ENCODE measurements around the gene SEMG2. TPM values are rescaled to one million over a fixed set of nuclear protein-coding genes. Genes with fewer than 3 reads are reported as not detected.

Gene SEMG2
- total and polyA plus RNA-seq, 12 donors, result not detected

DNA sequence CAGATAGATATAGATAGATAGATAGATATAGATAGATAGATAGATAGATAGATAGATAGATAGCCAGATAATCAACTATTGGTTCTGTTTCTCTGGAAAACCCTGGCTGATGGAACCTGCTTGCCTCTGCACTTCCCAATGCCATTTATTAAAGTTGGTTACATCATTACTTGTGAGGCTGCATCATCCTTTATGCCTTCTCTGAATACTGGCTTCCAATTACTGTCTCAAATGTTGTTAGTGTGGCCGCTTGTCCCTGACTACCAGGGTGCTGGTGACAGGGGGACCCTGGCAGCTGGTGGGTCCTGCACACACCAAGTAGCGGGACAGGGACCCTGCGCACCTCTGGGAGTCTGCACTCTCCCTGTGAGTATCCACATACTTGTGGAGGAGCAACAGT, 37.1 kb downstream of the SEMG2 start:
- Histone ChIP-seq H3K4me1 (replicated peaks in 1 of 2) (no peaks in the 10 kb centered on the region), H3K27me3 (peaks cover 21% of the 10 kb centered on the region), H3K4me3 (no peak overlapping the region), H3K27ac (no peak overlapping the region), H3K36me3 (replicated peaks in 1 of 2) (no peaks in the 10 kb centered on the region), H3K9me3 (replicated peaks in 1 of 3) (no peaks in the 10 kb centered on the region)
- DNase-seq, result no peak
- 80 to 95% (median 90%) methylated on average over 3 of the region's 3 CpGs for WGBS, 4 donors
- TF ChIP-seq POLR2A (IDR thresholded peaks at IDR 0.05), result no peak
- TF ChIP-seq, protein P1, sequence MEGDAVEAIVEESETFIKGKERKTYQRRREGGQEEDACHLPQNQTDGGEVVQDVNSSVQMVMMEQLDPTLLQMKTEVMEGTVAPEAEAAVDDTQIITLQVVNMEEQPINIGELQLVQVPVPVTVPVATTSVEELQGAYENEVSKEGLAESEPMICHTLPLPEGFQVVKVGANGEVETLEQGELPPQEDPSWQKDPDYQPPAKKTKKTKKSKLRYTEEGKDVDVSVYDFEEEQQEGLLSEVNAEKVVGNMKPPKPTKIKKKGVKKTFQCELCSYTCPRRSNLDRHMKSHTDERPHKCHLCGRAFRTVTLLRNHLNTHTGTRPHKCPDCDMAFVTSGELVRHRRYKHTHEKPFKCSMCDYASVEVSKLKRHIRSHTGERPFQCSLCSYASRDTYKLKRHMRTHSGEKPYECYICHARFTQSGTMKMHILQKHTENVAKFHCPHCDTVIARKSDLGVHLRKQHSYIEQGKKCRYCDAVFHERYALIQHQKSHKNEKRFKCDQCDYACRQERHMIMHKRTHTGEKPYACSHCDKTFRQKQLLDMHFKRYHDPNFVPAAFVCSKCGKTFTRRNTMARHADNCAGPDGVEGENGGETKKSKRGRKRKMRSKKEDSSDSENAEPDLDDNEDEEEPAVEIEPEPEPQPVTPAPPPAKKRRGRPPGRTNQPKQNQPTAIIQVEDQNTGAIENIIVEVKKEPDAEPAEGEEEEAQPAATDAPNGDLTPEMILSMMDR (IDR thresholded peaks at IDR 0.05), result no peak
- intact Hi-C loops (cut with DNase I), result no loop called here

DNA sequence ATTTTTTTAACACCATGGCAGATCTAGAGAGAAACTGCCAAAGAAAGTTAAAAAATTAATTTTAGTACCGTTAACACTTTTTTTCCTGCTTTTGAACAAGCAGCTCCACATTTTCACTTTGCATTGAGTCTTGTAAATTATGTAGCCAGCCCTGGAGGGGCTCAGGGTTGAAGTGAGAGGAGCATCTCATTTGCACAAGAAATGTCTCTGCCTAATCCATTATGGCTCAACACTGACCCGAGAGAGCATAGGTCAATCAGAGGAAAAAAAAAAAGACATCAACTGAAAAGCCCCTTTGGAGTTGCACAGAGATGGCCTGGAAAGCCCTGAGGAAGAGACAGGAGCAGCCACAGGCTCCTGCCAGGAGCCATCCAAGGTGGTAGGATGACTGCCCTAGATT, 37.5 kb downstream of the SEMG2 start:
- H3K4me3 ChIP-seq, result no peak overlapping the region
- no peak overlapping the region for H3K27ac ChIP-seq
- H3K9me3 ChIP-seq (replicated peaks in 1 of 3), result no peaks in the 10 kb centered on the region
- 30 to 38% (median 36%) methylated on average over 2 of the region's 2 CpGs for WGBS, 4 donors
- DNase-seq, result no peak
- intact Hi-C loops (cut with DNase I), result no loop called here
- no peaks in the 10 kb centered on the region for H3K36me3 ChIP-seq (replicated peaks in 1 of 2)
- peaks cover 20% of the 10 kb centered on the region for H3K27me3 ChIP-seq
- H3K4me1 ChIP-seq (replicated peaks in 1 of 2), result no peaks in the 10 kb centered on the region
- TF ChIP-seq, protein P1 (IDR thresholded peaks at IDR 0.05), result no peak
- no peak for TF ChIP-seq POLR2A (IDR thresholded peaks at IDR 0.05)

DNA sequence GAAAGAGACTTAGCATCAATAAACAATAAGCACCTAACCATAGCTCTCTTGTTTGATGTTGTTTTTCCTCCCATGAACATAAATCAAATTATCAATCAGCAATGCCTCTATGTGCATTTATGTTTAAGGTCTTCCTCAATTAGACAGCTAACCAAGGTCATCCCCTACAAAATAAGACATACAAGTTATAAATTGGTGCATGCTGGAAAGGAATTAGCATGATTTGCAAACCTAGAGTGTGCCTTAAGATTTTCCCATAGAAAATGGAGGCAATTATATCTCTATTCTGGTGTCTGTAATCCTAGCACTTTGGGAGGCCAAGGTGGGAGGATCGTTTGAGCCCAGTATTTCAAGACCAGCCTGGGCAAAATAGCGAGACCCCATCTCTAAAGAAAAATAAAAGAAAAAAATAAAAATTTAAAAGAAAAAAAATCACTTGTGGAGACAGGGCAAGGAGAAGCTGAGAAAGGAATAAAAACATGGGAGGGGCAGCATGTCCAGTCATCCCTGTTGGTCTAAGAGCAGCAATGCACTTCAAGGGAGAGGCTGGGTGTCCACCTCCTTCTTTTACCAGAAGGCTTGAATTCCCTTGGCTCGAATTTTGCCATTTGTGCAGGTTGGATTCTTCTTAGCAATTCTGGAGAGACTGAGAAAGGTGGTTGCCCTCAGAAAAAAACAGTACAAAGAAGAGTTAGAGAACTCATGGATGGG, 42.5 kb downstream of the SEMG2 start:
- no peaks in the 10 kb centered on the region for H3K9me3 ChIP-seq (replicated peaks in 1 of 3)
- intact Hi-C loops (cut with DNase I), result no loop called here

DNA sequence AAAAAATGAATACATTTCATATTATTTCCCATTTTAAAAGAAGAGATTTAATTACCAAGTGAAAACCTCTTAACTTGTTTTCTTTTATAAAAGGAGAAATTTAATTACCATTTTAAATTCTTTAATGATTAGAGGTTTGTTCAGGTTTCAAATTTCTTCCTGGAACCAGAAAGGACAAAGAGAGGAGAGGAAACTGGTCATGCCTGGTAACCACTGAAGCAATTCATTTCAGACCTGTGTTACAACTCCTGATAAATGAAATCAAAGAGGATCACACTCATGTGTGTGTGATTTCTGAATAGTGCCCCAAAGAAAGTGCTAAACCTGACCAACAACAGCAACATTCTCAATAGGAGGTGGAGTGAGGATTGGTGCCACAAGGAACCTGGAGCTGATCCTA, 45.8 kb downstream of the SEMG2 start:
- no peak for DNase-seq
- no peaks in the 10 kb centered on the region for H3K9me3 ChIP-seq (replicated peaks in 1 of 3)
- no peak overlapping the region for H3K27ac ChIP-seq
- peaks cover 18% of the 10 kb centered on the region for H3K27me3 ChIP-seq
- H3K4me3 ChIP-seq, result no peak overlapping the region
- TF ChIP-seq, protein P1 (IDR thresholded peaks at IDR 0.05), result no peak
- no peak for TF ChIP-seq POLR2A (IDR thresholded peaks at IDR 0.05)
- H3K4me1 ChIP-seq (replicated peaks in 1 of 2), result no peaks in the 10 kb centered on the region
- intact Hi-C loops (cut with DNase I), result no loop called here
- no peaks in the 10 kb centered on the region for H3K36me3 ChIP-seq (replicated peaks in 1 of 2)

More for the DNA sequence above, 42.5 kb downstream of the SEMG2 start:
- no peak overlapping the region for H3K27ac ChIP-seq
- H3K36me3 ChIP-seq (replicated peaks in 1 of 2), result no peaks in the 10 kb centered on the region
- H3K4me1 ChIP-seq (replicated peaks in 1 of 2), result no peaks in the 10 kb centered on the region
- no peak for DNase-seq
- no peak for TF ChIP-seq POLR2A (IDR thresholded peaks at IDR 0.05)
- TF ChIP-seq, protein P1 (IDR thresholded peaks at IDR 0.05), result no peak
- H3K4me3 ChIP-seq, result no peak overlapping the region
- H3K27me3 ChIP-seq, result peaks cover 14% of the 10 kb centered on the region
- 60 to 74% (median 66%) methylated on average over 3 of the region's 3 CpGs for WGBS, 4 donors
